Coronary artery (tissue), 2 donors: ENCODE data around the gene CNNM3.
A peak's percentile ranks its signal among the peaks of the same experiment; 100 is the strongest.

Source experiments
- DNase-seq: peaks from one replicate; pipeline ENCODE4 v3.0.0-alpha.2; 2017; ENCODE audit warnings: low spot score
- H3K27ac ChIP-seq, 2 donors: fragments of 200-600 bp; sonication (generic); one replicate each; pipeline ENCODE4 v1.5.1; 2016 to 2019
- H3K4me3 ChIP-seq: fragments of 200-600 bp; sonication (generic); 2 replicates; pipeline ENCODE4 v1.5.1; 2016; ENCODE audit warnings: mild to moderate bottlenecking, moderate library complexity
- TF ChIP-seq, protein P1 (sequence below): fragments of 200-600 bp; sonication (generic); IDR thresholded peaks from one replicate; pipeline ENCODE4 v1.5.1; 2019; ENCODE audit warnings: antibody characterized with exemption

Gene CNNM3

DNA sequence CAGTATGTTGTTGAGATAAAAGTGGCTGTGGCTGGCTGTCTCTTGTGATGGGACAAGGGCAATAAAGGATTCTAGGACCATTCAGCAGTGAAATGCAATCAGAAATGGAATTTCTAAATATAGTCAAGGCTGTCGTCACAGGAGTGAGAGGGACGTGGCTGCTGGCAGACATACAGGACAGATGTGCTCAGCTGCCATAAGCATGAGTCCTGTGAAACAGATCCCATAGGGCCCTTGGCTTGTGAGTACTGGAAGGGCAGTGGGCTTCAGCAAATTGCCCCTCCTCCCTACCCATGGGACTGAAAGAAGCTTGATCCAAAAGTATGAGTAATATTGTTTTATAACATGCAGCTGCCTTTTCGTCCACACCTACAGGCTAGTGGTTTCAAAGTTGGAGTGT is 4.2 kb upstream of the CNNM3 start:
- Histone ChIP-seq H3K27ac (peak overlapping the region; percentile 41 to 42), H3K4me3 (no peak overlapping the region)
- no peak for DNase-seq
- TF ChIP-seq, protein P1, sequence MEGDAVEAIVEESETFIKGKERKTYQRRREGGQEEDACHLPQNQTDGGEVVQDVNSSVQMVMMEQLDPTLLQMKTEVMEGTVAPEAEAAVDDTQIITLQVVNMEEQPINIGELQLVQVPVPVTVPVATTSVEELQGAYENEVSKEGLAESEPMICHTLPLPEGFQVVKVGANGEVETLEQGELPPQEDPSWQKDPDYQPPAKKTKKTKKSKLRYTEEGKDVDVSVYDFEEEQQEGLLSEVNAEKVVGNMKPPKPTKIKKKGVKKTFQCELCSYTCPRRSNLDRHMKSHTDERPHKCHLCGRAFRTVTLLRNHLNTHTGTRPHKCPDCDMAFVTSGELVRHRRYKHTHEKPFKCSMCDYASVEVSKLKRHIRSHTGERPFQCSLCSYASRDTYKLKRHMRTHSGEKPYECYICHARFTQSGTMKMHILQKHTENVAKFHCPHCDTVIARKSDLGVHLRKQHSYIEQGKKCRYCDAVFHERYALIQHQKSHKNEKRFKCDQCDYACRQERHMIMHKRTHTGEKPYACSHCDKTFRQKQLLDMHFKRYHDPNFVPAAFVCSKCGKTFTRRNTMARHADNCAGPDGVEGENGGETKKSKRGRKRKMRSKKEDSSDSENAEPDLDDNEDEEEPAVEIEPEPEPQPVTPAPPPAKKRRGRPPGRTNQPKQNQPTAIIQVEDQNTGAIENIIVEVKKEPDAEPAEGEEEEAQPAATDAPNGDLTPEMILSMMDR, result no peak

DNA sequence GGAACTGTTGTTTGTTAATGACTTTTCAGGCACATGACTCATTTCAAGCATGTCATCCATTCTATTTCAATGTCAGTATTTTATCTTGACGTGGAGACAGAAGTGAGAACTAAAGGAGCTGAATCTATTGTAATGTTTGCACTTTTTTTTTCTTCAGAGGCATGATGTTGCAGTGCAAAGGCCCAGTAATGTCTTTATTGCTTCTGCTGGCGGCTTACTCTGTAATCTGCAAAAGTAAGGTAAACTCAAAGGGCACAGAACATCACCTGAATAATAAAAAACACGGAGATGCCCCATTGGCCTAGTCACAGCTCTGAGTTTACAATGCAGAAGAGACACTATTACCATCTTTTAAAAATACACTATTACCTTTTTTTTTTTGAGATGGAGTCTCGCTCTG is 2.4 kb upstream of the CNNM3 start:
- Histone ChIP-seq H3K27ac (no peak overlapping the region), H3K4me3 (no peak overlapping the region)
- TF ChIP-seq, protein P1, result no peak
- no peak for DNase-seq

DNA sequence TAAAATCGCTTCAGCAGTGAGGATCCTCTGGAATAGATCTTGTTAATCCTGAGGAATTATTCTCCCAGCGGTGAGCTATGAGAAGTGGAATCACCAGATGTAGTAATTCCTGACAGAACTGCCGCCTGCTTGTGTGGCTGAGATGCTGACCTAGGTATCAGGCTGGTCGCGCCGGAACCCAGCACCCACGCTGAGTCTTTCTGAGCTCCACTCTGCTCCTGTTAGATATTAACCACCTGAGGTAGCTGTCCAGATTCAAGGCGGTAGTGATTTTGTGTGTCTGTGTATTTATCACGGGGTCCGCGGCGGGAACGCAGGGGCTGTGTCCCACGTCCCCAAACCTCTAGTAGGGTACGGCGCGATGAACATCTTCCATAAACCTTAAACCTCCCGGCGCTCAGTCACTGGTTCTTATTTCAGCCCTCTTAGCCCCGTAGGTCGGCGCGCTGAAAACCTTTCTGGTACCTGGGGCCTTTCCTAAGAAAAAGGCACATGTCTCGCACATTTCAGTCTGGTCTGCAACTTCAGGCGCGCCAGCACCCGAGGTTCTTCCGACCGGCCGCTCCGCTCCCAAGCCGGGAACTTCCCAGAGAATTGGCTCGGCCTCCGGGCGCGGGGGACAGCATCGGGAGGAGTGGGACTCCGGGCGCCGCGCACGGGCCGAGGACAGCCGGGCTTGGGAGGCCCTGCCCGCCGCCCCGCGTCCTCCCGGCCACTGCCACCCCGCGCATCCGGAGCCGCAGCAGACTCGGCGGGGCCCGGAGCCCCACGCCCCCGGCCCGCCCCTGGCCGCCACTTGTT is 542 bp upstream of the CNNM3 start:
- Histone ChIP-seq H3K4me3 (peak overlapping the region; percentile 88), H3K27ac (peak overlapping the region; percentile 92 to 97)
- TF ChIP-seq, protein P1, result no peak
- no peak for DNase-seq

DNA sequence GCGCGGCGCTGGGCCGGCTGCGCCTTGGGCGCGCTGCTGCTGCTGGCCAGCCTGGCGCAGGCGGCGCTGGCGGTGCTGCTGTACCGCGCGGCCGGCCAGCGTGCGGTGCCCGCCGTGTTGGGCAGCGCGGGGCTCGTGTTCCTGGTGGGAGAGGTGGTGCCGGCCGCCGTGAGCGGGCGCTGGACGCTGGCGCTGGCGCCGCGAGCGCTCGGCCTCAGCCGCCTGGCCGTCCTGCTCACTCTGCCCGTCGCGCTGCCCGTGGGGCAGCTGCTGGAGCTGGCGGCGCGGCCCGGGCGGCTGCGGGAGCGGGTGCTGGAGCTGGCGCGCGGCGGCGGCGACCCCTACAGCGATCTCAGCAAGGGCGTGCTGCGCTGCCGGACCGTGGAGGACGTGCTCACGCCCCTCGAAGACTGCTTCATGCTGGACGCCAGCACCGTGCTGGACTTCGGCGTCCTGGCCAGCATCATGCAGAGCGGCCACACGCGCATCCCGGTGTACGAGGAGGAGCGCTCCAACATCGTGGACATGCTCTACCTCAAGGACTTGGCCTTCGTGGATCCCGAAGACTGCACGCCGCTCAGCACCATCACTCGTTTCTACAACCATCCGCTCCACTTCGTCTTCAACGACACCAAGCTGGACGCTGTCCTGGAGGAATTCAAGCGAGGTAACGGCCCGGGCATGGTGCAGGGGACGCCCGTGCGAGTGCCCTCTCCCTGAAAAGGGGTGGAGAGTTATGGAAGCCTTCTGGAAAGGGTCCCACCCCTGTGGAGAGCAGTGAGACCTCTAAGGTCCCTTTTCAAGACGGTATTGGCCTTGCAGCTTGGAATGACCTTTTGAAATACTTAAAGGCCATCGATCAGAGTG is 1.0 kb downstream of the CNNM3 start:
- H3K27ac ChIP-seq, result peak overlapping the region in 1 of 2 donors; percentile 97
- TF ChIP-seq, protein P1, result no peak
- H3K4me3 ChIP-seq, result peak overlapping the region; percentile 88
- no peak for DNase-seq

DNA sequence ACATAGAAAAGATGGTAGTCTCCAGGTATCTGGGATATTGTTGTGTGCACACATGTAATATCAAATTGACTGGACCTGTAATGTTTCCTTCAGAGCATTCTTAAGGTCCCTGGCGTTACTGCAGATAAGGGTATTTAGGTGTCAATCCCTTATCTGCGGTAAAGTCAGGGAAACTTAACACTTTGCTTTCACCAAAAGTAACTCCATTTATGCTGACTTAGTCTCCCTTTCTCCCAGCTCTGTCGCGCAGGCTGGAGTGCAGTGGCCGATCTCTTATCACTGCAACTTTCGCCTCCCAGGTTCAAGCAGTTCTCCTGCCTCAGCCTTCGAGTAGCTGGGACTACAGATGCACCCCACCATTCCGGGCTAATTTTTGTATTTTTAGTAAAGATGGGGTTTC is 1.8 kb downstream of the CNNM3 start:
- peak overlapping the region; percentile 88 for H3K4me3 ChIP-seq
- H3K27ac ChIP-seq, result no peak overlapping the region
- TF ChIP-seq, protein P1, result no peak
- DNase-seq, result no peak

DNA sequence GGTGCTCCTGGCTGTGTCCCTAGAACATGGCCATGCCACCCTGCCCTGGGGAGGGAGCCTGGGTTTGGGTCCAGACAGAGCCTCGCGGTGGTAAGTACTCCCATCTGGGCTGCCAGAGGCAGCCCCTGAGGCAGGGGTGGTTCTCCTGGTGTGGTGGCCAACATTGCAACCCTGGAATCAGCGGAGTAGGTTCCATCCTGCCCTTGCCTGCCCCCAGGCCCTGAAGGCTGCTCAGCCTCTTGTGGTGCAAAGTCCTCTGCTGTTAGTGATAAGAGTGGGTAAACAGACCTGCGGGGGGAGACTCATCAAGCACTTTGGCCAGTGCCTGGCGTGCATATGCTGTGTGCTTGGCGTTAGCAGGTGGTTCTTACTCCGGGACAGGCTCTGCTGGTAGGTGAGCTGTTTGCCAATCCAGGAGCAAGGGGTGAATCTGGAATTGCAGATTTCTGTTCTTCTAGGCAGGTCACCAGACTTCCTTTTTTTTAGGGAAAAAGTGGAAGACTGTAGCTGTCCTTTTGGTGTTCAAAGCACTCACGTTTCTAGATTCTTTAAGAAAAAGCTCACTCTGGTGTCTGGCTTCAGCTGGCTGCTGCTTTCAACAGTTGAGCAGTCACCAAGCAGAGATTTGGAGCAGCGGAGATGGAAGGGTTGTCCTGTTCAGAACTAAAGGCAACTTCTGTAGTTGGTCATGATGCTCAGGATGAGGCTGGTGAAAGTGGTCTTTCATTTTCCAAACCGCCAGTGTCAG is 3.2 kb downstream of the CNNM3 start:
- no peak for DNase-seq
- peak overlapping the region; percentile 45 for H3K4me3 ChIP-seq
- TF ChIP-seq, protein P1, result no peak
- H3K27ac ChIP-seq, result no peak overlapping the region
